B cell (primary cell): ENCODE results near the gene MGAT5. TPM values are rescaled to one million over a fixed set of nuclear protein-coding genes. Genes with fewer than 3 reads are reported as not detected.
A peak's percentile ranks its signal among the peaks of the same experiment; 100 is the strongest.

Experiments
- ATAC-seq: fragments of 200-7000 bp; cut with Tn5 transposase; one replicate; pipeline ENCODE4 v1.10.0; 2021; ENCODE audit warnings: low read depth, mild to moderate bottlenecking, moderate number of reproducible peaks, moderate library complexity
- CTCF ChIA-PET: fragments of 350-600 bp; sonication (Branson Sonifier 250); formaldehyde crosslinking; loops from one replicate; lab custom pipeline; 2021; ENCODE audit warnings: antibody characterized with exemption, inconsistent platforms; lab: Charles Lee
- POLR2A ChIA-PET: fragments of 350-600 bp; sonication (Branson Sonifier 250); formaldehyde crosslinking; loops from one replicate; lab custom pipeline; 2021; ENCODE audit warnings: antibody characterized with exemption; lab: Charles Lee
- DNase-seq: peaks from one replicate; pipeline ENCODE4 v3.0.0; 2013
- H2AFZ ChIP-seq: 2 replicates; pipeline ENCODE4 v1.6.1; 2012; ENCODE audit warnings: mild to moderate bottlenecking, low read depth, low read length; ENCODE audit not compliant: insufficient read depth, poor library complexity, severe bottlenecking
- H3K27ac ChIP-seq, 2 donors: 1 replicate in 1 of 2; 2 replicates in 1 of 2; pipeline ENCODE4 v1.5.1; 2012 to 2013; ENCODE audit warnings: low read length in 2 of 2, mild to moderate bottlenecking in 2 of 2, moderate library complexity in 1 of 2
- H3K27me3 ChIP-seq, 4 experiments: fragments of 200-600 bp in 1 of 4; sonication (generic) in 1 of 4; replicated peaks in 1 of 4; 1 replicate in 2 of 4; 2 replicates in 2 of 4; pipeline versions ENCODE4 v1.6.1 to v1.7.0; 2013 to 2016; ENCODE audit warnings: low read length in 3 of 4, mild to moderate bottlenecking in 2 of 4, mixed read lengths in 1 of 4, moderate library complexity in 1 of 4; ENCODE audit not compliant: insufficient read depth in 4 of 4, control insufficient read depth in 3 of 4; ENCODE audit errors: control extremely low read depth in 1 of 4
- H3K36me3 ChIP-seq, 2 experiments: replicated peaks in 1 of 2; 1 replicate in 1 of 2; 2 replicates in 1 of 2; pipeline versions ENCODE4 v1.6.1 to v1.7.1; 2013; ENCODE audit warnings: low read length in 1 of 2; ENCODE audit not compliant: insufficient read depth in 2 of 2, control insufficient read depth in 1 of 2; ENCODE audit errors: control extremely low read depth in 1 of 2, extremely low read depth in 1 of 2
- H3K4me1 ChIP-seq, 2 donors: fragments of 200-600 bp in 1 of 2; sonication (generic) in 1 of 2; 1 replicate in 1 of 2; 2 replicates in 1 of 2; pipeline versions ENCODE4 v1.5.1 to v1.6.1; 2013 to 2017; ENCODE audit warnings: low read length in 2 of 2; ENCODE audit not compliant: control insufficient read depth in 2 of 2, insufficient read depth in 2 of 2
- H3K4me2 ChIP-seq: replicated peaks from 2 replicates; pipeline ENCODE3; 2012; ENCODE audit warnings: mild to moderate bottlenecking, low read depth, low read length; ENCODE audit not compliant: poor library complexity, severe bottlenecking
- H3K4me3 ChIP-seq, 5 experiments: fragments of 200-600 bp in 1 of 5; sonication (generic) in 1 of 5; 1 replicate in 3 of 5; 2 replicates in 2 of 5; pipeline versions ENCODE4 v1.5.1 to v1.7.0; 2011 to 2016; ENCODE audit warnings: low read length in 4 of 5, mild to moderate bottlenecking in 4 of 5, low read depth in 2 of 5, control low read depth in 1 of 5, moderate library complexity in 1 of 5; ENCODE audit not compliant: insufficient read depth in 1 of 5; ENCODE audit errors: control extremely low read depth in 1 of 5, extremely low read depth in 1 of 5
- H3K79me2 ChIP-seq: fragments of 200-600 bp; sonication (generic); one replicate; pipeline ENCODE4 v1.6.0; 2016; ENCODE audit warnings: low read length; ENCODE audit not compliant: control insufficient read depth, insufficient read depth
- H3K9ac ChIP-seq: fragments of 200-600 bp; sonication (generic); 2 replicates; pipeline ENCODE4 v1.6.1; 2017; ENCODE audit warnings: mild to moderate bottlenecking, low read length, moderate library complexity
- H3K9me3 ChIP-seq, 3 donors: one replicate each; pipeline versions ENCODE4 v1.6.1 to v1.7.1; 2013; ENCODE audit warnings: low read length in 2 of 3; ENCODE audit not compliant: control insufficient read depth in 2 of 3, insufficient read depth in 1 of 3; ENCODE audit errors: control extremely low read depth in 1 of 3
- H4K20me1 ChIP-seq: 2 replicates; pipeline ENCODE4 v1.6.0; 2012; ENCODE audit warnings: mild to moderate bottlenecking, low read length; ENCODE audit not compliant: insufficient read depth, control insufficient read depth, poor library complexity, severe bottlenecking
- H3K27ac Mint-ChIP-seq: one replicate; pipeline ENCODE4 v1.8.0; 2021; ENCODE audit warnings: mixed read lengths
- H3K27me3 Mint-ChIP-seq: one replicate; pipeline ENCODE4 v1.8.0; 2021; ENCODE audit warnings: mixed read lengths
- H3K4me1 Mint-ChIP-seq: one replicate; pipeline ENCODE4 v1.8.0; 2021; ENCODE audit warnings: mixed read lengths
- H3K4me3 Mint-ChIP-seq: one replicate; pipeline ENCODE4 v1.8.0; 2021; ENCODE audit warnings: mixed read lengths
- H3K9me3 Mint-ChIP-seq: one replicate; pipeline ENCODE4 v1.8.0; 2022; ENCODE audit warnings: mixed read lengths; ENCODE audit not compliant: insufficient read depth
- EZH2 ChIP-seq: IDR thresholded peaks from 2 replicates; pipeline ENCODE4 v1.6.1; 2012; ENCODE audit warnings: borderline replicate concordance, low read depth, mild to moderate bottlenecking, moderate library complexity, low read length; ENCODE audit not compliant: insufficient read depth, poor library complexity, severe bottlenecking
- WGBS: methylation state at CpG from one replicate; pipeline ENCODE4 v1.1.5; 2013; ENCODE audit warnings: missing lambda C conversion rate; ENCODE audit not compliant: insufficient coverage; 5-methylcytosine and 5-hydroxymethylcytosine counted together
- intact Hi-C: fragments of 100-400 bp; cut with micrococcal nuclease; formaldehyde crosslinking; loops from one replicate; pipeline ENCODE4 v1.10.0; 2022
- polyA plus RNA-seq: library from polyadenylated mRNA; depleted of rRNA; stranded (reverse); fragments of >200 nt; gene quantifications from 2 replicates; pipeline ENCODE4 v1.2.3, GENCODE V29; 2012
- total RNA-seq, 2 donors: library from RNA; stranded (reverse); fragments of 120-200 nt in 1 of 2; gene quantifications; 1 replicate in 1 of 2; 2 replicates in 1 of 2; pipeline versions ENCODE4 v1.2.3 to v1.2.4, GENCODE V29; 2013 to 2022
- TF ChIP-seq, protein P1 (sequence below): fragments of 200-600 bp; IDR thresholded peaks from one replicate; pipeline ENCODE4 v1.8.0; 2022; ENCODE audit warnings: antibody characterized with exemption, mild to moderate bottlenecking

Gene MGAT5
- total and polyA plus RNA-seq, 2 donors (not counting 1 experiment from before 2014, with no cell fraction given), result 27.2 to 184 TPM

DNA sequence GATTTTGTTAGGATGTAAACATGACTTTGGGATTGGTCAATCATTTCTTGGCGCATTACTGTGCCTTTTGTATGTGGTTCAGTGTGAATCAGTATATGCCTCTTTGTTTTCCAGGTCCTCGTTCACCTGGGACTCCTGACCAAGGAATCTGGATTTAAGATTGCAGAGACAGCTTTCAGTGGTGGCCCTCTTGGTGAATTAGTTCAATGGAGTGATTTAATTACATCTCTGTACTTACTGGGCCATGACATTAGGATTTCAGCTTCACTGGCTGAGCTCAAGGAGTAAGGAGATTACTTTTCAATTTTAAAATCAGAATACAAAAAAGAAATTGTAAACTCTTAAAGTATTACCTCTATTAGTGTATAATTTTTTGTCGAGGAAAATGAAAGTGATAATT is 87.6 kb downstream of the MGAT5 start:
- intact Hi-C loops, result loop anchor here (5.0 kb wide), 2 partner anchors 36 to 39 kb away; no protein-coding TSS in a partner anchor
- Histone ChIP-seq H3K27me3 (no peaks in the 10 kb centered on the region), H3K79me2 (peaks cover 34% of the 10 kb centered on the region), H4K20me1 (no peaks in the 10 kb centered on the region), H3K9me3 (peaks cover 0 to 3% (median 0%) of the 10 kb centered on the region in 3 donors), H3K36me3 (peaks cover 2 to 96% of the 10 kb centered on the region in 2 experiments), H3K9ac (no peak overlapping the region), H3K27ac (peak overlapping the region in 1 of 2 donors; percentile 55), H3K4me2 (no peak overlapping the region), H3K4me1 (peaks cover 4 to 11% of the 10 kb centered on the region in 2 donors), H3K4me3 (no peak overlapping the region), H2AFZ (no peak overlapping the region)
- Mint-ChIP-seq H3K4me1 (peaks cover 53% of the 10 kb centered on the region), H3K27ac (no peak overlapping the region), H3K9me3 (no peaks in the 10 kb centered on the region), H3K4me3 (no peak overlapping the region), H3K27me3 (no peaks in the 10 kb centered on the region)
- POLR2A ChIA-PET, result interaction anchor here (1.3 kb wide), 1 partner anchor 9 kb away, joined by 3 read pairs; no protein-coding TSS in a partner anchor
- no peak for TF ChIP-seq EZH2
- TF ChIP-seq, protein P1, sequence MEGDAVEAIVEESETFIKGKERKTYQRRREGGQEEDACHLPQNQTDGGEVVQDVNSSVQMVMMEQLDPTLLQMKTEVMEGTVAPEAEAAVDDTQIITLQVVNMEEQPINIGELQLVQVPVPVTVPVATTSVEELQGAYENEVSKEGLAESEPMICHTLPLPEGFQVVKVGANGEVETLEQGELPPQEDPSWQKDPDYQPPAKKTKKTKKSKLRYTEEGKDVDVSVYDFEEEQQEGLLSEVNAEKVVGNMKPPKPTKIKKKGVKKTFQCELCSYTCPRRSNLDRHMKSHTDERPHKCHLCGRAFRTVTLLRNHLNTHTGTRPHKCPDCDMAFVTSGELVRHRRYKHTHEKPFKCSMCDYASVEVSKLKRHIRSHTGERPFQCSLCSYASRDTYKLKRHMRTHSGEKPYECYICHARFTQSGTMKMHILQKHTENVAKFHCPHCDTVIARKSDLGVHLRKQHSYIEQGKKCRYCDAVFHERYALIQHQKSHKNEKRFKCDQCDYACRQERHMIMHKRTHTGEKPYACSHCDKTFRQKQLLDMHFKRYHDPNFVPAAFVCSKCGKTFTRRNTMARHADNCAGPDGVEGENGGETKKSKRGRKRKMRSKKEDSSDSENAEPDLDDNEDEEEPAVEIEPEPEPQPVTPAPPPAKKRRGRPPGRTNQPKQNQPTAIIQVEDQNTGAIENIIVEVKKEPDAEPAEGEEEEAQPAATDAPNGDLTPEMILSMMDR, result no peak
- ATAC-seq (no peak), DNase-seq (no peak)
- WGBS, result 92% methylated on average over 2 of the region's 3 CpGs
- CTCF ChIA-PET, result interaction anchor here (1.2 to 3.3 kb wide), 5 partner anchors 18 to 223 kb away, joined by 3 to 18 read pairs (median 7); no protein-coding TSS in a partner anchor

DNA sequence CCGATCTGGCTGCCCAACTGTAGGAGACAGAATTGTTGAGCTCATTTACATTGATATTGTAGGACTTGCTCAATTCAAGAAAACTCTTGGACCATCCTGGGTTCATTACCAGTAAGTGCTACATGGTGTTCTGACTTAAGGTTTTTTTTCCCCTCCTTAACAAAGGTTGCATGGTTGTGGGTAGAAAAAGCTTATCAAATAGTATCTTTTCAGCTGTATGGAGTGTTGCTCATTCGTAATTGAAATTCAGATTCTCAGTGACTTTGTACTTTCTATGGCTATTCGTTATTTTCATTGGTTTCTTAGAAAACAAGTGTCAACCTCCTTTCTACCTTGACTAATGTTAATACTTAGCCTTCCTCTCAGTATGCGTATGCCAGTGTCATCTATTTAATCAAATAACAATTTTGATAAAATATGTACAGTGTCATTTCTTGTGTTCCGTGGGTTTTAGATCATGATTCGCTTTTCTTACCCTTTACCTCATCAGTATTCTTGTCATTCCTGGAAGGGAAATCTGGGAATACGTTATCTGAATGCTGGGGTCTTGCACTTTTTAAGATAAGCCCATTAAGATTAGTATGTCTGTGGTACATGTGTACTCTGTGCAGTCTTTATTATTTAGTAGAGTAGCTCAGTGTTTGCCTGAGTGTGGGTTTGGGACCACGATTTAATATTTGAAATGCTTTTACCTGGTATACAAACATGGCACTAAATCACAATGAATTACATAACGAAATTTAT is 91.3 kb downstream of the MGAT5 start:
- no peak overlapping the region for H3K4me3 ChIP-seq
- Mint-ChIP-seq H3K4me3 (no peak overlapping the region), H3K4me1 (peaks cover 42% of the 10 kb centered on the region), H3K9me3 (no peaks in the 10 kb centered on the region), H3K27ac (no peak overlapping the region), H3K27me3 (no peaks in the 10 kb centered on the region)
- no peak overlapping the region for H2AFZ ChIP-seq
- no peak for DNase-seq
- intact Hi-C loops, result loop anchor here (5.0 kb wide), 4 partner anchors 32 to 228 kb away; no protein-coding TSS in a partner anchor
- no peak for ATAC-seq
- no peak overlapping the region for H3K9ac ChIP-seq
- H3K9me3 ChIP-seq, result no peaks in the 10 kb centered on the region
- no peak overlapping the region for H3K4me2 ChIP-seq
- TF ChIP-seq, protein P1, result no peak
- no peak for TF ChIP-seq EZH2
- ChIA-PET POLR2A (no interaction called here), CTCF (interaction anchor here (1.3 kb wide), 1 partner anchor 100 kb away, joined by 3 read pairs; no protein-coding TSS in a partner anchor)
- peaks cover 4 to 11% of the 10 kb centered on the region in 2 donors for H3K4me1 ChIP-seq
- H3K36me3 ChIP-seq, result peaks cover 0 to 85% of the 10 kb centered on the region in 2 experiments
- H3K79me2 ChIP-seq, result peaks cover 33% of the 10 kb centered on the region
- no peaks in the 10 kb centered on the region for H3K27me3 ChIP-seq
- WGBS, result no CpG with 5 or more reads among the region's 9 CpGs
- H4K20me1 ChIP-seq, result no peaks in the 10 kb centered on the region
- H3K27ac ChIP-seq, result no peak overlapping the region
